Islet of Langerhans (tissue), 1 donor: ENCODE results near the gene TARM1.

ENCODE experiments used
- FAIRE-seq: peaks from one replicate; lab custom pipeline; 2011; peaks lifted over from hg19 to GRCh38; lab: Jason Lieb, UNC

TARM1 gene

GRCh38 chr19:54030895-54031586, 50.1 kb downstream of the TARM1 start:
- FAIRE-seq, result no peak

- FAIRE-seq, result no peak
Observed at GRCh38 chr19:54029930-54030490, 51.2 kb downstream of the TARM1 start.

GRCh38 chr19:54029301-54029700, 51.9 kb downstream of the TARM1 start:
- no peak for FAIRE-seq

- no peak for FAIRE-seq
Observed at GRCh38 chr19:54026656-54027055, 54.5 kb downstream of the TARM1 start.

- FAIRE-seq, result no peak
Observed at GRCh38 chr19:54024660-54025059, 56.5 kb downstream of the TARM1 start.

- FAIRE-seq, result no peak
Observed at GRCh38 chr19:54023191-54023590, 58.0 kb downstream of the TARM1 start.

- no peak for FAIRE-seq
Observed at GRCh38 chr19:54021932-54022331, 59.2 kb downstream of the TARM1 start.

- no peak for FAIRE-seq
Observed at GRCh38 chr19:54021363-54021762, 59.8 kb downstream of the TARM1 start.
